Ascending aorta (tissue), 2 donors: Measurements from ENCODE around the gene MDFIC2. TPM values are rescaled to one million over a fixed set of nuclear protein-coding genes. Genes with fewer than 3 reads are reported as not detected.

Experiments used
- DNase-seq, 2 donors: peaks; one replicate each; pipeline ENCODE4 v3.0.0-alpha.2; 2019; ENCODE audit warnings: low spot score in 2 of 2
- H3K27ac ChIP-seq, 2 donors: fragments of 200-600 bp; sonication (generic); one replicate each; pipeline ENCODE4 v1.5.1; 2016 to 2017; ENCODE audit warnings: mild to moderate bottlenecking in 1 of 2
- H3K27me3 ChIP-seq: fragments of 200-600 bp; sonication (generic); one replicate; pipeline ENCODE4 v1.5.1; 2017
- H3K36me3 ChIP-seq, 2 donors: fragments of 200-600 bp; sonication (generic); one replicate each; pipeline ENCODE4 v1.5.1; 2016
- H3K4me1 ChIP-seq, 2 donors: fragments of 200-600 bp; sonication (generic); one replicate each; pipeline ENCODE4 v1.5.1; 2016 to 2017; ENCODE audit warnings: mild to moderate bottlenecking in 1 of 2
- H3K4me3 ChIP-seq, 2 donors: fragments of 200-600 bp; sonication (generic); one replicate each; pipeline ENCODE4 v1.5.1; 2016 to 2017; ENCODE audit warnings: mild to moderate bottlenecking in 1 of 2
- H3K9me3 ChIP-seq, 2 donors: fragments of 200-600 bp; sonication (generic); one replicate each; pipeline ENCODE4 v1.5.1; 2016
- intact Hi-C: fragments of 100-400 bp; cut with DNase I; formaldehyde crosslinking; loops from one replicate; pipeline ENCODE4 v1.15.1; 2023
- total RNA-seq: library from RNA; depleted of rRNA; stranded (reverse); fragments of >200 nt; gene quantifications from one replicate; pipeline ENCODE4 v1.1.0, GENCODE V29; 2016
- TF ChIP-seq, protein P1 (sequence below), 3 experiments: fragments of 200-600 bp in 2 of 3; fragments of 450-650 bp in 1 of 3; sonication (generic) in 2 of 3; IDR thresholded peaks; one replicate each; pipeline ENCODE4 v1.5.1; 2016 to 2019; ENCODE audit warnings: antibody characterized with exemption in 3 of 3, mild to moderate bottlenecking in 1 of 3, moderate library complexity in 1 of 3

MDFIC2 gene
- total RNA-seq, 1 donor from 2014 or later, result not detected

GRCh38 chr3:70156808-70157207 is 155.6 kb downstream of the MDFIC2 start:
- no peak for DNase-seq
- Histone ChIP-seq H3K4me1 (no peaks in the 10 kb centered on the region), H3K27ac (no peak overlapping the region), H3K4me3 (no peak overlapping the region), H3K36me3 (no peaks in the 10 kb centered on the region), H3K27me3 (no peaks in the 10 kb centered on the region), H3K9me3 (no peaks in the 10 kb centered on the region)
- intact Hi-C loops, result no loop called here
- TF ChIP-seq, protein P1, sequence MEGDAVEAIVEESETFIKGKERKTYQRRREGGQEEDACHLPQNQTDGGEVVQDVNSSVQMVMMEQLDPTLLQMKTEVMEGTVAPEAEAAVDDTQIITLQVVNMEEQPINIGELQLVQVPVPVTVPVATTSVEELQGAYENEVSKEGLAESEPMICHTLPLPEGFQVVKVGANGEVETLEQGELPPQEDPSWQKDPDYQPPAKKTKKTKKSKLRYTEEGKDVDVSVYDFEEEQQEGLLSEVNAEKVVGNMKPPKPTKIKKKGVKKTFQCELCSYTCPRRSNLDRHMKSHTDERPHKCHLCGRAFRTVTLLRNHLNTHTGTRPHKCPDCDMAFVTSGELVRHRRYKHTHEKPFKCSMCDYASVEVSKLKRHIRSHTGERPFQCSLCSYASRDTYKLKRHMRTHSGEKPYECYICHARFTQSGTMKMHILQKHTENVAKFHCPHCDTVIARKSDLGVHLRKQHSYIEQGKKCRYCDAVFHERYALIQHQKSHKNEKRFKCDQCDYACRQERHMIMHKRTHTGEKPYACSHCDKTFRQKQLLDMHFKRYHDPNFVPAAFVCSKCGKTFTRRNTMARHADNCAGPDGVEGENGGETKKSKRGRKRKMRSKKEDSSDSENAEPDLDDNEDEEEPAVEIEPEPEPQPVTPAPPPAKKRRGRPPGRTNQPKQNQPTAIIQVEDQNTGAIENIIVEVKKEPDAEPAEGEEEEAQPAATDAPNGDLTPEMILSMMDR (IDR thresholded peaks at IDR 0.05), result no peak

- no peaks in the 10 kb centered on the region for H3K27me3 ChIP-seq
- TF ChIP-seq, protein P1 (IDR thresholded peaks at IDR 0.05), result no peak
- no peaks in the 10 kb centered on the region for H3K4me1 ChIP-seq
- intact Hi-C loops, result no loop called here
- no peak overlapping the region for H3K4me3 ChIP-seq
- no peaks in the 10 kb centered on the region for H3K9me3 ChIP-seq
- peak overlapping the region in 1 of 2 donors; percentile 5 for H3K27ac ChIP-seq
- no peaks in the 10 kb centered on the region for H3K36me3 ChIP-seq
- no peak for DNase-seq
Observed at GRCh38 chr3:70150599-70150998, 161.8 kb downstream of the MDFIC2 start.

- Histone ChIP-seq H3K27ac (peak overlapping the region in 1 of 2 donors; percentile 5), H3K36me3 (no peaks in the 10 kb centered on the region), H3K9me3 (no peaks in the 10 kb centered on the region), H3K27me3 (no peaks in the 10 kb centered on the region), H3K4me1 (no peaks in the 10 kb centered on the region), H3K4me3 (no peak overlapping the region)
- DNase-seq, result no peak
- TF ChIP-seq, protein P1 (IDR thresholded peaks at IDR 0.05), result no peak
- intact Hi-C loops, result no loop called here
Observed at GRCh38 chr3:70149714-70150400, 162.6 kb downstream of the MDFIC2 start.
